ENCODE measurements around the gene NAB2.
A peak's percentile ranks its signal among the peaks of the same experiment; 100 is the strongest.
"Not testable (repeated sequence)": the region's sequence is repeated elsewhere in the genome, so short reads cannot be mapped to it uniquely, and the experiment has no call there.

Gene NAB2

GRCh38 chr12:57088354-57089270 is at the start of gene NAB2:
Gene NAB2, plus strand, starts transcription at chr12:57089114. Its CDS starts 158 bp downstream, at chr12:57089272.
- Mint-ChIP-seq H3K36me3 (ENCODE audit: low read depth) (peaks cover 15% of the 10 kb centered on the region), H3K4me3 (peak within 1 kb of the TSS; percentile 95), H3K27me3 (ENCODE audit: low read depth) (no peaks in the 10 kb centered on the region), H3K27ac (peak within 1 kb of the TSS; percentile 95), H3K9me3 (no peaks in the 10 kb centered on the region), H3K4me1 (ENCODE audit: low read depth) (peaks cover 49% of the 10 kb centered on the region)

- Mint-ChIP-seq H3K4me3 (no peak overlapping the region), H3K27ac (no peak overlapping the region), H3K36me3 (ENCODE audit: low read depth) (no peaks in the 10 kb centered on the region), H3K4me1 (ENCODE audit: low read depth) (no peaks in the 10 kb centered on the region), H3K27me3 (ENCODE audit: low read depth) (no peaks in the 10 kb centered on the region), H3K9me3 (no peaks in the 10 kb centered on the region)
These were observed 48.7 kb upstream of the NAB2 start for GRCh38 chr12:57040211-57040610.

GRCh38 chr12:57040750-57041149 is 48.2 kb upstream of the NAB2 start:
- no peaks in the 10 kb centered on the region for H3K27me3 Mint-ChIP-seq (ENCODE audit: low read depth)
- no peaks in the 10 kb centered on the region for H3K4me1 Mint-ChIP-seq (ENCODE audit: low read depth)
- H3K4me3 Mint-ChIP-seq: no peak overlapping the region
- no peaks in the 10 kb centered on the region for H3K9me3 Mint-ChIP-seq
- H3K36me3 Mint-ChIP-seq (ENCODE audit: low read depth): no peaks in the 10 kb centered on the region
- no peak overlapping the region for H3K27ac Mint-ChIP-seq

- no peak overlapping the region for H3K4me3 Mint-ChIP-seq
- no peaks in the 10 kb centered on the region for H3K9me3 Mint-ChIP-seq
- no peaks in the 10 kb centered on the region for H3K27me3 Mint-ChIP-seq (ENCODE audit: low read depth)
- H3K27ac Mint-ChIP-seq: no peak overlapping the region
- H3K36me3 Mint-ChIP-seq (ENCODE audit: low read depth): peaks cover 2% of the 10 kb centered on the region
- H3K4me1 Mint-ChIP-seq (ENCODE audit: low read depth): peaks cover 11% of the 10 kb centered on the region
These were observed 46.2 kb upstream of the NAB2 start for GRCh38 chr12:57042695-57043094.

- Mint-ChIP-seq H3K9me3 (no peaks in the 10 kb centered on the region), H3K4me3 (no peak overlapping the region), H3K27me3 (ENCODE audit: low read depth) (no peaks in the 10 kb centered on the region), H3K27ac (no peak overlapping the region), H3K36me3 (ENCODE audit: low read depth) (peaks cover 2% of the 10 kb centered on the region), H3K4me1 (ENCODE audit: low read depth) (peaks cover 18% of the 10 kb centered on the region)
These were observed 44.4 kb upstream of the NAB2 start for GRCh38 chr12:57044468-57044867.

- Mint-ChIP-seq H3K27ac (no peak overlapping the region), H3K9me3 (no peaks in the 10 kb centered on the region), H3K27me3 (ENCODE audit: low read depth) (no peaks in the 10 kb centered on the region), H3K4me3 (no peak overlapping the region), H3K36me3 (ENCODE audit: low read depth) (peaks cover 2% of the 10 kb centered on the region), H3K4me1 (ENCODE audit: low read depth) (peaks cover 18% of the 10 kb centered on the region)
These were observed 44.0 kb upstream of the NAB2 start for GRCh38 chr12:57044889-57045288.

- Mint-ChIP-seq H3K36me3 (ENCODE audit: low read depth) (peaks cover 2% of the 10 kb centered on the region), H3K4me3 (no peak overlapping the region), H3K27ac (no peak overlapping the region), H3K4me1 (ENCODE audit: low read depth) (peaks cover 18% of the 10 kb centered on the region), H3K9me3 (no peaks in the 10 kb centered on the region), H3K27me3 (ENCODE audit: low read depth) (peaks cover 4% of the 10 kb centered on the region)
These were observed 42.7 kb upstream of the NAB2 start for GRCh38 chr12:57046086-57046791.

- Mint-ChIP-seq H3K27me3 (ENCODE audit: low read depth) (peaks cover 4% of the 10 kb centered on the region), H3K36me3 (ENCODE audit: low read depth) (peaks cover 2% of the 10 kb centered on the region), H3K9me3 (no peaks in the 10 kb centered on the region), H3K27ac (peak overlapping the region; percentile 80), H3K4me3 (peak overlapping the region; percentile 52), H3K4me1 (ENCODE audit: low read depth) (peaks cover 18% of the 10 kb centered on the region)
These were observed 41.7 kb upstream of the NAB2 start for GRCh38 chr12:57046947-57047890.

- Mint-ChIP-seq H3K4me3 (no peak overlapping the region), H3K27ac (peak overlapping the region; percentile 80), H3K36me3 (ENCODE audit: low read depth) (peaks cover 2% of the 10 kb centered on the region), H3K9me3 (no peaks in the 10 kb centered on the region), H3K27me3 (ENCODE audit: low read depth) (peaks cover 4% of the 10 kb centered on the region), H3K4me1 (ENCODE audit: low read depth) (peaks cover 18% of the 10 kb centered on the region)
These were observed 40.9 kb upstream of the NAB2 start for GRCh38 chr12:57047981-57048380.

- H3K36me3 Mint-ChIP-seq (ENCODE audit: low read depth): peaks cover 2% of the 10 kb centered on the region
- H3K4me1 Mint-ChIP-seq (ENCODE audit: low read depth): peaks cover 18% of the 10 kb centered on the region
- no peaks in the 10 kb centered on the region for H3K9me3 Mint-ChIP-seq
- H3K4me3 Mint-ChIP-seq: no peak overlapping the region
- peaks cover 4% of the 10 kb centered on the region for H3K27me3 Mint-ChIP-seq (ENCODE audit: low read depth)
- H3K27ac Mint-ChIP-seq: no peak overlapping the region
These were observed 40.3 kb upstream of the NAB2 start for GRCh38 chr12:57048423-57049118.

GRCh38 chr12:57049119-57049446 is 39.8 kb upstream of the NAB2 start:
- H3K9me3 Mint-ChIP-seq: no peaks in the 10 kb centered on the region
- no peak overlapping the region for H3K27ac Mint-ChIP-seq
- H3K36me3 Mint-ChIP-seq (ENCODE audit: low read depth): peaks cover 3% of the 10 kb centered on the region
- H3K4me3 Mint-ChIP-seq: no peak overlapping the region
- H3K27me3 Mint-ChIP-seq (ENCODE audit: low read depth): peaks cover 4% of the 10 kb centered on the region
- H3K4me1 Mint-ChIP-seq (ENCODE audit: low read depth): peaks cover 18% of the 10 kb centered on the region

- Mint-ChIP-seq H3K27ac (no peak within 1 kb of the TSS), H3K4me1 (ENCODE audit: low read depth) (peaks cover 18% of the 10 kb centered on the region), H3K4me3 (no peak within 1 kb of the TSS), H3K27me3 (ENCODE audit: low read depth) (peaks cover 4% of the 10 kb centered on the region), H3K9me3 (no peaks in the 10 kb centered on the region), H3K36me3 (ENCODE audit: low read depth) (peaks cover 6% of the 10 kb centered on the region)
These were observed 39.0 kb upstream of the NAB2 start, which contains the start of gene MYO1A for GRCh38 chr12:57049890-57050289. Gene MYO1A, minus strand, starts transcription at chr12:57050129. Its CDS starts 1,806 bp downstream, at chr12:57048323.

GRCh38 chr12:57051011-57051410 is 37.9 kb upstream of the NAB2 start:
- H3K4me1 Mint-ChIP-seq (ENCODE audit: low read depth): peaks cover 20% of the 10 kb centered on the region
- H3K4me3 Mint-ChIP-seq: no peak overlapping the region
- peaks cover 4% of the 10 kb centered on the region for H3K27me3 Mint-ChIP-seq (ENCODE audit: low read depth)
- no peaks in the 10 kb centered on the region for H3K9me3 Mint-ChIP-seq
- peaks cover 8% of the 10 kb centered on the region for H3K36me3 Mint-ChIP-seq (ENCODE audit: low read depth)
- H3K27ac Mint-ChIP-seq: no peak overlapping the region

GRCh38 chr12:57053146-57053545 is 35.8 kb upstream of the NAB2 start:
- not testable (repeated sequence) for H3K4me3 Mint-ChIP-seq; H3K4me1 Mint-ChIP-seq (ENCODE audit: low read depth); H3K27me3 Mint-ChIP-seq (ENCODE audit: low read depth); H3K27ac Mint-ChIP-seq; H3K9me3 Mint-ChIP-seq
- H3K36me3 Mint-ChIP-seq (ENCODE audit: low read depth): peaks cover 17% of the 10 kb centered on the region
